OCI-LY1 (cell line): ENCODE measurements around the gene THAP12.

Experiments
- CTCF ChIP-seq: fragments of 200-600 bp; sonication (generic), shearing (Covaris generic); IDR thresholded peaks from 2 replicates; pipeline ENCODE4 v1.5.1; 2017; ENCODE audit warnings: mild to moderate bottlenecking, antibody characterized with exemption, low read length, moderate library complexity, mixed read lengths
- EZH2 ChIP-seq: fragments of 200-600 bp; sonication (generic), shearing (Covaris generic); IDR thresholded peaks from 2 replicates; pipeline ENCODE4 v1.8.0; 2017; ENCODE audit warnings: borderline replicate concordance, mixed run types, mild to moderate bottlenecking, antibody characterized with exemption, low read length, moderate library complexity, mixed read lengths

DNA sequence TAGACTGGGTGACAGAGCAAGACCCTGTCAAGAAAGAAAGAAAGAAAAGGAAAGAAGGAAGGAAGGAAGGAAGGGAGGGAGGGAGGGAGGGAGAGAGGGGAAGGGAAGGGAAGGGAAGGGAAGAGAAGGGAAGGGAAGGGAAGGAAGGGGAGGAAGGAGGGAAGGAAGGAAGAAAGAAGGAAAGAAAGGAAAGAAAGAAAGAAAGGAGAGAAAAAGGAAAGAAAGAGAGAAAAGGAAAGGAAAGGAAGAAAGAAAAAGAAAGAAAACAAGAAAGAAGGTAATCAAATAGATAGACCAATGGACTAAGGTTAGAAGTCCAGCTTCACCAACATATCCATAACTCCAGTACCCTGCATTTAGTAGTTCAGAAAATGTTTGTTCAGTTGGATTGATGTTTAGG lies 45.7 kb upstream of the THAP12 start:
- TF ChIP-seq CTCF (no peak), EZH2 (no peak)
